ENCODE measurements around the gene PPM1A.
A peak's percentile ranks its signal among the peaks of the same experiment; 100 is the strongest.

The PPM1A gene

GRCh38 chr14:60323199-60323896 lies 74.3 kb downstream of the PPM1A start:
- no peak for DNase-seq (ENCODE audit: low spot score)

GRCh38 chr14:60324837-60325236 lies 75.8 kb downstream of the PPM1A start:
- no peak for DNase-seq (ENCODE audit: low spot score)

- DNase-seq (ENCODE audit: low spot score): no peak
These were observed 77.3 kb downstream of the PPM1A start for GRCh38 chr14:60326274-60326673.

- DNase-seq (ENCODE audit: low spot score): peak; percentile 31
These were observed 78.7 kb downstream of the PPM1A start for GRCh38 chr14:60327447-60328331.

GRCh38 chr14:60328583-60328982 lies 79.6 kb downstream of the PPM1A start:
- no peak for DNase-seq (ENCODE audit: low spot score)

GRCh38 chr14:60329274-60329673 lies 80.3 kb downstream of the PPM1A start:
- no peak for DNase-seq (ENCODE audit: low spot score)

- DNase-seq (ENCODE audit: low spot score): peak; percentile 74
These were observed 82.4 kb downstream of the PPM1A start for GRCh38 chr14:60331201-60332045.

GRCh38 chr14:60332046-60332399 lies 83.0 kb downstream of the PPM1A start:
- no peak for DNase-seq (ENCODE audit: low spot score)

GRCh38 chr14:60332869-60333268 lies 83.8 kb downstream of the PPM1A start:
- DNase-seq (ENCODE audit: low spot score): no peak

GRCh38 chr14:60339571-60339970 lies 90.5 kb downstream of the PPM1A start:
- DNase-seq (ENCODE audit: low spot score): no peak

- DNase-seq (ENCODE audit: low spot score): no peak
These were observed 94.6 kb downstream of the PPM1A start for GRCh38 chr14:60343571-60344071.

- DNase-seq (ENCODE audit: low spot score): no peak
These were observed 95.7 kb downstream of the PPM1A start for GRCh38 chr14:60344751-60345150.

GRCh38 chr14:60346706-60347105 lies 97.7 kb downstream of the PPM1A start:
- DNase-seq (ENCODE audit: low spot score): no peak

GRCh38 chr14:60348211-60348610 lies 99.2 kb downstream of the PPM1A start:
- DNase-seq (ENCODE audit: low spot score): no peak
